ENCODE data around the gene STOM.
"Not testable (repeated sequence)": the region's sequence is repeated elsewhere in the genome, so short reads cannot be mapped to it uniquely, and the experiment has no call there.

Gene STOM

GRCh38 chr9:121298689-121299466 lies 71.2 kb downstream of the STOM start:
- no peak for DNase-seq

- DNase-seq = no peak
Measured at GRCh38 chr9:121298016-121298538, 72.0 kb downstream of the STOM start.

- no peak for DNase-seq
Measured at GRCh38 chr9:121297389-121297788, 72.7 kb downstream of the STOM start.

GRCh38 chr9:121296213-121297127 lies 73.6 kb downstream of the STOM start:
- DNase-seq = no peak

GRCh38 chr9:121295662-121296191 lies 74.3 kb downstream of the STOM start:
- DNase-seq = no peak

- DNase-seq = no peak
Measured at GRCh38 chr9:121294866-121295661, 75.0 kb downstream of the STOM start.

GRCh38 chr9:121294151-121294743 lies 75.8 kb downstream of the STOM start:
- no peak for DNase-seq

GRCh38 chr9:121292801-121293241 lies 77.2 kb downstream of the STOM start:
- DNase-seq = no peak

- no peak for DNase-seq
Measured at GRCh38 chr9:121292051-121292450, 78.0 kb downstream of the STOM start.

- DNase-seq = not testable (repeated sequence)
Measured at GRCh38 chr9:121291536-121291935, 78.5 kb downstream of the STOM start.

- no peak for DNase-seq
Measured at GRCh38 chr9:121289772-121290370, 80.2 kb downstream of the STOM start.

GRCh38 chr9:121289026-121289771 lies 80.9 kb downstream of the STOM start:
- no peak for DNase-seq
